Effector memory CD8-positive, alpha-beta T cell (primary cell): ENCODE measurements around the gene CDKN2B.

Experiments used
- ATAC-seq: fragments of 150-1000 bp; cut with Tn5 transposase; replicated peaks from 2 replicates; pipeline ENCODE4 v1.10.0; 2021; ENCODE audit warnings: mild to moderate bottlenecking, moderate library complexity
- DNase-seq, 3 experiments: peaks; one replicate each; pipeline ENCODE4 v3.0.0; 2021
- H3K27ac Mint-ChIP-seq, 2 donors: one replicate each; pipeline ENCODE4 v1.8.0; 2022; ENCODE audit warnings: mild to moderate bottlenecking in 2 of 2, mixed read lengths in 2 of 2, moderate library complexity in 2 of 2
- H3K27me3 Mint-ChIP-seq, 2 donors: one replicate each; pipeline ENCODE4 v1.8.0; 2022; ENCODE audit warnings: mixed read lengths in 2 of 2
- H3K36me3 Mint-ChIP-seq: one replicate; pipeline ENCODE4 v1.8.0; 2022; ENCODE audit warnings: mild to moderate bottlenecking, moderate library complexity, mixed read lengths; ENCODE audit not compliant: insufficient read depth
- H3K4me1 Mint-ChIP-seq, 2 donors: one replicate each; pipeline ENCODE4 v1.8.0; 2022; ENCODE audit warnings: low read depth in 2 of 2, mixed read lengths in 2 of 2
- H3K4me3 Mint-ChIP-seq, 2 donors: one replicate each; pipeline ENCODE4 v1.8.0; 2022; ENCODE audit warnings: mild to moderate bottlenecking in 2 of 2, mixed read lengths in 2 of 2, moderate library complexity in 2 of 2
- H3K9me3 Mint-ChIP-seq, 2 donors: one replicate each; pipeline ENCODE4 v1.8.0; 2022; ENCODE audit warnings: mixed read lengths in 2 of 2

Gene CDKN2B

DNA sequence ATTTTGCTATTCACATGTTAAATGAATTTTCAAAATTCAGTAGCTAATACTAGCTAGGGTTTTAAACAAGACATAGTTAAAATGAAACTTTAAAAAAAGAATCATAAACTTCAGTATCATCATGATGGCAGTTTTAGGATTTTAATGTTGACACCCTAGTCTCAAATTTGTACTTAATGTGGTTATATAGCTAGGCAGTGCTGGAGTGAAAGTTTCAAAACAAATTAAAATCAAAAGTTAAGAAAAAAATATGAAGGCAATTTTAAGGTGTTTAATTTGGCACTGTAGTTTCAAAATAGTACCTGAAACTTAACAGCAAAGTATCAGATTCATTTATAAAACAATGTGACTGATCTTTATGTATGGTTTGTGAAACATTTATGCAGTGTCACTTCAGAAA lies 19.3 kb upstream of the CDKN2B start:
- no peaks in the 10 kb centered on the region for H3K9me3 Mint-ChIP-seq
- H3K27me3 Mint-ChIP-seq = peaks cover 0 to 6% of the 10 kb centered on the region in 2 donors
- no peaks in the 10 kb centered on the region for H3K4me1 Mint-ChIP-seq
- H3K4me3 Mint-ChIP-seq = no peak overlapping the region
- ATAC-seq (no peak), DNase-seq (no peak)
- H3K36me3 Mint-ChIP-seq = no peaks in the 10 kb centered on the region
- no peak overlapping the region for H3K27ac Mint-ChIP-seq

- DNase-seq (no peak), ATAC-seq (no peak)
- Mint-ChIP-seq H3K4me1 (no peaks in the 10 kb centered on the region), H3K27me3 (peaks cover 0 to 13% of the 10 kb centered on the region in 2 donors), H3K36me3 (no peaks in the 10 kb centered on the region), H3K4me3 (no peak overlapping the region), H3K9me3 (no peaks in the 10 kb centered on the region), H3K27ac (no peak overlapping the region)
Measured at GRCh38 chr9:22026696-22027095, 17.6 kb upstream of the CDKN2B start.

DNA sequence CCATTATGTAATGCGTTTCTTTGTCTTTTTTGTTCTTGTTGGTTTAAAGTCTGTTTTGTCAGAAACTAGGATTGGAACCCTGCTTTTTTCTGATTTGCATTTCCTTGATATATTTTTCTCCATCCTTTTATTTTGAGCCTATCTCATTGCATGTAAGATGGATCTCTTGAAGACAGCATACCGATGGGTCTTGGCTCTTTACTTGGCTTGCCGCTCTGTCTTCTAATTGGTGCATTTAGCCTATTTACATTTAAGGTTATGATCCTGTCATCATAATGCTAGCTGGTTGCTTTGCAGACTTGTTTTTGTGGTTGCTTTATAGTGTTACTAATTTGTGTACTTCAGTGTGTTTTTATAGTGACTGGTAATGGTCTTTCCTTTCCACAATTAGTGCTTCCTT lies 13.3 kb upstream of the CDKN2B start:
- peaks cover 0 to 16% of the 10 kb centered on the region in 2 donors for H3K27me3 Mint-ChIP-seq

DNA sequence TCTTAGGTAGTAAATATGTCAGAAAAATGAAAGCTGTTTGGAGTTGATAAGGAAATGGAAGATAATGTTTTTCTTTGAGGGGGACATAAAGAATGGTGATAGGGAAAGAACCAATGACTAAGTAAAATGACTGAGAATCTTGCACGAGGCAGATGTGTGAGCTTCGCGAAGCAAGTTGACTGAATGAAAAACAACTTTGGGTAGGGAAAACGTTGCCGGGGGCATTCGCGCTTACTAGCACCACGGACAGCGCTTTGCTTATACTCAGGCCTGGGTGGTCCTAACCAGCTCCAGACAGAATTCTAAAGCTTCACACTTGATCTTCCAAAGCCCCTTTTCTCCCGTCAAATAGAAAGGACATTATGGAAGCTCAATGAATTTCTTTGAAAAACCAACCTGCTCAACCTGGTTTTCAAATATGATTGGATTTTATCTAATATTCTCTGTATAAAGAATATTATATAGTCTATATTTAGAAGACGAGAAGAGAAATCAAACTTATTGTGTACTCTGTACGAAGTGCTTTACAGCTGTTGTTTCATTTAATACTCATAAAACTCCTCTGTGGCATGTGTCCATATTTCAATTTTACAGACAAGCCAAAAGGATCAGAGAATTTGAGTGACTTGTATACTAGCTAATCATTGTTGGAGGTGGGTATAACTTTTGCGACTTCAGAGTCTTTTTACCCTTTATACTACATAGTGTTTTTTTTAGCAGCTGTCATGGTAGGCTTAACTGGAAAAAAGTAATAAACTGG lies 1.9 kb upstream of the CDKN2B start:
- Mint-ChIP-seq H3K36me3 (peaks cover 11% of the 10 kb centered on the region), H3K4me1 (peaks cover 10% of the 10 kb centered on the region in 2 donors), H3K27me3 (peaks cover 12 to 15% of the 10 kb centered on the region in 2 donors), H3K4me3 (no peak overlapping the region), H3K27ac (no peak overlapping the region), H3K9me3 (no peaks in the 10 kb centered on the region)
- DNase-seq (no peak), ATAC-seq (no peak)

More for the DNA sequence above, 13.3 kb upstream of the CDKN2B start:
- Mint-ChIP-seq H3K27ac (no peak overlapping the region), H3K4me1 (no peaks in the 10 kb centered on the region), H3K36me3 (no peaks in the 10 kb centered on the region), H3K9me3 (no peaks in the 10 kb centered on the region), H3K4me3 (no peak overlapping the region)
- ATAC-seq (no peak), DNase-seq (no peak)

- peak overlapping the region; percentile 94 to 96 for H3K4me3 Mint-ChIP-seq
- peaks cover 18 to 20% of the 10 kb centered on the region in 2 donors for H3K4me1 Mint-ChIP-seq
- H3K9me3 Mint-ChIP-seq = no peaks in the 10 kb centered on the region
- H3K27me3 Mint-ChIP-seq = peaks cover 24 to 31% of the 10 kb centered on the region in 2 donors
- peak overlapping the region; percentile 84 to 86 for H3K27ac Mint-ChIP-seq
- H3K36me3 Mint-ChIP-seq = peaks cover 11% of the 10 kb centered on the region
- DNase-seq = no peak
- peak; percentile 24 for ATAC-seq
Measured at GRCh38 chr9:22009506-22009867, 382 bp upstream of the CDKN2B start.

DNA sequence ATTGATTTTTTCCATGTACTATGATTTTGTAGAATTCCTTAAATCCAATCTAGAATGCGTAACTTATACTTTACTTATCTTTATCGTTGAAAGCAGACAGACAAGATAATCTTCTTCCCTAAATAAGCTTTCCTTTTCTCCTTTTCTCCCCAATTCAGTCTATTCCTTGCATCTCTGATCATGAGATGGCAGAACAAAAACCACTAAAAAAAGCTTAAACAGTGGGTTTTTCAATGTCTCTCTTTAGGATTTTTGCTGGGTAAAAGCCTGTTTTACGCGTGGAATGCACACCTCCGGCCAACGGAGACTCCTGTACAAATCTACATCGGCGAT lies 755 bp downstream of the CDKN2B start:
- Mint-ChIP-seq H3K36me3 (peaks cover 11% of the 10 kb centered on the region), H3K27ac (peak overlapping the region in 1 of 2 donors; percentile 84), H3K27me3 (peaks cover 33 to 42% of the 10 kb centered on the region in 2 donors), H3K4me3 (peak overlapping the region; percentile 94 to 96), H3K4me1 (peaks cover 18 to 20% of the 10 kb centered on the region in 2 donors), H3K9me3 (no peaks in the 10 kb centered on the region)
- ATAC-seq (no peak), DNase-seq (no peak)

DNA sequence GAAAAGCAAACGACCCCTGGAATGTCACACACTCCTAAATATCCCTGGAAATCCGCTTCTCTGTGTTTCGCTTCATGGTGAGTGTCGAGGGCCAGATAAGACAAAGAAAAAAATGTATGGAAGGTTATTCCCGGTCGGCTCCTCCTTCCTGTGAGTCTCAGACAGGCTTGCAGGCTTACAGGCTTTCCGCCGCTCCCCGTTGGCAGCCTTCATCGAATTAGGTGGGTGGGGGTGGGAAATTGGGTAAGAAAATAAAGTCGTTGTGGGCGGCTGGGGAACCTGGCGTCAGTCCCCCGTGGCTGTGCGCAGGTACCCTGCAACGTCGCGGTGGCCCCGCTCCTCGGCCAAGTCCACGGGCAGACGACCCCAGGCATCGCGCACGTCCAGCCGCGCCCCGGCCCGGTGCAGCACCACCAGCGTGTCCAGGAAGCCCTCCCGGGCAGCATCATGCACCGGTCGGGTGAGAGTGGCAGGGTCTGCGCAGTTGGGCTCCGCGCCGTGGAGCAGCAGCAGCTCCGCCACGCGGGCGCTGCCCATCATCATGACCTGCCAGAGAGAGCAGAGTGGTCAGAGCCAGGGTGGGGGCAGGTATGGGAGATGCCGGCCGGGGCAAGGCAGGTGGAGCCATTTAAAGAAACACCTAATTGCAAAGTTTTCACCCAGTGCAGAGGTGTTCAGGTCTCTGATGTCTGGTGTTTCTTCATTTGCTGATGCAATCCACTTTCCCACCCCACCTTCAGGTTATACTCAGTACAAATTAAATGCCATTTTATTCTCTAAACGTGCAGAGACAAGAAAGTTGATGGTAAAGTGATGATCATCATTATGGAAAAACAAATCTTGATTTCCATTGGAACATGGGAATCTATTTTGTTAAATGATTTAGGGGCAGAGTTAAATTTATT lies 3.2 kb downstream of the CDKN2B start:
- H3K4me1 Mint-ChIP-seq = peaks cover 18 to 20% of the 10 kb centered on the region in 2 donors
- H3K9me3 Mint-ChIP-seq = no peaks in the 10 kb centered on the region
- peak overlapping the region in 1 of 2 donors; percentile 28 for H3K27ac Mint-ChIP-seq
- DNase-seq (no peak), ATAC-seq (no peak)
- H3K4me3 Mint-ChIP-seq = no peak overlapping the region
- peaks cover 34 to 44% of the 10 kb centered on the region in 2 donors for H3K27me3 Mint-ChIP-seq
- peaks cover 11% of the 10 kb centered on the region for H3K36me3 Mint-ChIP-seq

GRCh38 chr9:22005021-22005701 lies 3.9 kb downstream of the CDKN2B start:
- no peak for DNase-seq
- H3K27me3 Mint-ChIP-seq = peaks cover 34 to 44% of the 10 kb centered on the region in 2 donors
- ATAC-seq = no peak
- H3K9me3 Mint-ChIP-seq = no peaks in the 10 kb centered on the region
- H3K36me3 Mint-ChIP-seq = peaks cover 11% of the 10 kb centered on the region
- H3K4me3 Mint-ChIP-seq = peak overlapping the region in 1 of 2 donors; percentile 13
- H3K4me1 Mint-ChIP-seq = peaks cover 18 to 20% of the 10 kb centered on the region in 2 donors
- H3K27ac Mint-ChIP-seq = peak overlapping the region in 1 of 2 donors; percentile 28

- Mint-ChIP-seq H3K27me3 (peaks cover 27 to 33% of the 10 kb centered on the region in 2 donors), H3K36me3 (peaks cover 2% of the 10 kb centered on the region), H3K4me3 (no peak overlapping the region), H3K27ac (no peak overlapping the region), H3K9me3 (no peaks in the 10 kb centered on the region), H3K4me1 (peaks cover 8 to 10% of the 10 kb centered on the region in 2 donors)
- ATAC-seq (no peak), DNase-seq (no peak)
Measured at GRCh38 chr9:22002038-22002437, 7.1 kb downstream of the CDKN2B start.

- peaks cover 16 to 18% of the 10 kb centered on the region in 2 donors for H3K4me1 Mint-ChIP-seq
- H3K36me3 Mint-ChIP-seq = peaks cover 26% of the 10 kb centered on the region
- H3K27ac Mint-ChIP-seq = no peak overlapping the region
- DNase-seq (no peak), ATAC-seq (no peak)
- H3K4me3 Mint-ChIP-seq = no peak overlapping the region
- no peaks in the 10 kb centered on the region for H3K27me3 Mint-ChIP-seq
- H3K9me3 Mint-ChIP-seq = no peaks in the 10 kb centered on the region
Measured at GRCh38 chr9:21998026-21998425, 11.1 kb downstream of the CDKN2B start.

DNA sequence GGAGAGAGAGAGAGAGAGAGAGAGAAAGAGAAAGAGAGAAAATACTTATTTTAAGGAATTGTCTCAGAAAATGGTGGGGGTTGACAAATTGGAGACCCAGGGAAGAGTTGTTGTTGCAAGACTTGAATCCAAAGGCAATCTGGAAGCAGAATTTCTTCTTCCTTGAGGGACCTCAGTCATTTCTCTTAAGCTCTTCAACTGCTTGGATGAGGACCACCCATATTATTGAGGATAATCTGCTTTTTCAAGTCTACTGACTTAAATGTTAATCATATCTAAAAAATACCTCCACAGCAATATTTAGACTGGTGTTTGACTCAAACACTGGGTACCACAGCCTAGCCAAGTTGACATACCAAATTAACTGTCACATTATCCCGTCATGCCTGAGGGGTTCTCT lies 11.6 kb downstream of the CDKN2B start:
- no peak for DNase-seq
- Mint-ChIP-seq H3K4me1 (peaks cover 16 to 18% of the 10 kb centered on the region in 2 donors), H3K9me3 (no peaks in the 10 kb centered on the region), H3K27me3 (no peaks in the 10 kb centered on the region), H3K27ac (no peak overlapping the region), H3K4me3 (no peak overlapping the region), H3K36me3 (peaks cover 26% of the 10 kb centered on the region)
- ATAC-seq = no peak

- ATAC-seq = no peak
- H3K27me3 Mint-ChIP-seq = no peaks in the 10 kb centered on the region
- peak overlapping the region in 1 of 2 donors; percentile 93 for H3K27ac Mint-ChIP-seq
- H3K9me3 Mint-ChIP-seq = no peaks in the 10 kb centered on the region
- H3K36me3 Mint-ChIP-seq = peaks cover 26% of the 10 kb centered on the region
- H3K4me3 Mint-ChIP-seq = peak overlapping the region; percentile 91 to 100
- DNase-seq = no peak
- H3K4me1 Mint-ChIP-seq = peaks cover 16 to 18% of the 10 kb centered on the region in 2 donors
Measured at GRCh38 chr9:21996858-21997257, 12.2 kb downstream of the CDKN2B start.

- Mint-ChIP-seq H3K9me3 (no peaks in the 10 kb centered on the region), H3K27me3 (no peaks in the 10 kb centered on the region), H3K27ac (peak overlapping the region; percentile 93 to 99), H3K36me3 (peaks cover 26% of the 10 kb centered on the region), H3K4me1 (peaks cover 18% of the 10 kb centered on the region in 2 donors), H3K4me3 (peak overlapping the region; percentile 91 to 100)
- ATAC-seq (no peak), DNase-seq (no peak)
Measured at GRCh38 chr9:21996438-21996837, 12.7 kb downstream of the CDKN2B start.
